Stimulated activated CD8-positive, alpha-beta memory T cell treated with anti-CD3 and anti-CD28 coated beads, Interleukin-7, amount 100 ng/mL, for 24 hours (primary cell): ENCODE measurements around the gene GRN.
"Not testable (repeated sequence)": the region's sequence is repeated elsewhere in the genome, so short reads cannot be mapped to it uniquely, and the experiment has no call there.

Source experiments
- DNase-seq: peaks from one replicate; pipeline ENCODE4 v3.0.0-alpha.2; 2020; ENCODE audit warnings: low read depth

Gene GRN

GRCh38 chr17:44346064-44346844 is 1.2 kb downstream of the GRN start:
- no peak for DNase-seq

GRCh38 chr17:44347206-44348055 is 2.3 kb downstream of the GRN start:
- DNase-seq = not testable (repeated sequence)

- DNase-seq = no peak
Observed at GRCh38 chr17:44348234-44348987, 3.3 kb downstream of the GRN start.

GRCh38 chr17:44348988-44349364 is 3.9 kb downstream of the GRN start:
- DNase-seq = no peak

GRCh38 chr17:44349553-44350070 is 4.5 kb downstream of the GRN start:
- no peak for DNase-seq

- peak; percentile 50 for DNase-seq
Observed at GRCh38 chr17:44350733-44351226, 5.7 kb downstream of the GRN start.

- DNase-seq = no peak
Observed at GRCh38 chr17:44351464-44351863, 6.4 kb downstream of the GRN start.

GRCh38 chr17:44351961-44352827 is 7.1 kb downstream of the GRN start:
- no peak for DNase-seq

GRCh38 chr17:44352828-44353671 is 7.9 kb downstream of the GRN start:
- DNase-seq = no peak

GRCh38 chr17:44353672-44354331 is 8.7 kb downstream of the GRN start:
- no peak for DNase-seq

GRCh38 chr17:44354582-44355561 is 9.8 kb downstream of the GRN start:
- DNase-seq = peak; percentile 26

GRCh38 chr17:44355642-44356099 is 10.6 kb downstream of the GRN start:
- DNase-seq = no peak

- no peak for DNase-seq
Observed at GRCh38 chr17:44356241-44356640, 11.1 kb downstream of the GRN start.

- no peak for DNase-seq
Observed at GRCh38 chr17:44358066-44358465, 13.0 kb downstream of the GRN start.

GRCh38 chr17:44359006-44359405 is 13.9 kb downstream of the GRN start:
- no peak for DNase-seq

GRCh38 chr17:44359458-44360143 is 14.5 kb downstream of the GRN start:
- DNase-seq = no peak

GRCh38 chr17:44360144-44360533 is 15.0 kb downstream of the GRN start:
- DNase-seq = no peak

- no peak for DNase-seq
Observed at GRCh38 chr17:44360826-44361225, 15.7 kb downstream of the GRN start.
